Subcutaneous abdominal adipose tissue (tissue), 5 donors: Measurements from ENCODE around the gene LILRA1.
"Not testable (repeated sequence)": the region's sequence is repeated elsewhere in the genome, so short reads cannot be mapped to it uniquely, and the experiment has no call there.

Source experiments
- H3K27ac ChIP-seq: one replicate; pipeline ENCODE4 v1.7.0; 2013; ENCODE audit warnings: low read depth, mild to moderate bottlenecking, inconsistent platforms, low read length, moderate library complexity
- H3K27me3 ChIP-seq, 5 donors: one replicate each; pipeline ENCODE4 v1.7.0; 2013; ENCODE audit warnings: low read length in 5 of 5, inconsistent platforms in 1 of 5; ENCODE audit not compliant: control insufficient read depth in 5 of 5, insufficient read depth in 4 of 5
- H3K36me3 ChIP-seq, 5 donors: one replicate each; pipeline ENCODE4 v1.7.0; 2013; ENCODE audit warnings: low read length in 5 of 5; ENCODE audit not compliant: control insufficient read depth in 5 of 5, insufficient read depth in 5 of 5
- H3K4me1 ChIP-seq, 5 donors: one replicate each; pipeline ENCODE4 v1.7.0; 2013; ENCODE audit warnings: low read length in 5 of 5, mild to moderate bottlenecking in 3 of 5, moderate library complexity in 1 of 5; ENCODE audit not compliant: control insufficient read depth in 5 of 5, insufficient read depth in 5 of 5
- H3K4me3 ChIP-seq, 5 donors: one replicate each; pipeline ENCODE4 v1.7.0; 2013; ENCODE audit warnings: low read length in 5 of 5, low read depth in 1 of 5
- H3K9ac ChIP-seq, 5 donors: one replicate each; pipeline ENCODE4 v1.7.0; 2013; ENCODE audit warnings: low read length in 5 of 5, mild to moderate bottlenecking in 4 of 5, moderate library complexity in 3 of 5
- H3K9me3 ChIP-seq, 5 donors: one replicate each; pipeline ENCODE4 v1.7.0; 2013; ENCODE audit warnings: low read length in 5 of 5; ENCODE audit not compliant: control insufficient read depth in 5 of 5
- donor health status: healthy.
- donor health status: healthy.
- donor health status: healthy.
- donor health status: healthy.
- donor health status: healthy.

The LILRA1 gene

DNA sequence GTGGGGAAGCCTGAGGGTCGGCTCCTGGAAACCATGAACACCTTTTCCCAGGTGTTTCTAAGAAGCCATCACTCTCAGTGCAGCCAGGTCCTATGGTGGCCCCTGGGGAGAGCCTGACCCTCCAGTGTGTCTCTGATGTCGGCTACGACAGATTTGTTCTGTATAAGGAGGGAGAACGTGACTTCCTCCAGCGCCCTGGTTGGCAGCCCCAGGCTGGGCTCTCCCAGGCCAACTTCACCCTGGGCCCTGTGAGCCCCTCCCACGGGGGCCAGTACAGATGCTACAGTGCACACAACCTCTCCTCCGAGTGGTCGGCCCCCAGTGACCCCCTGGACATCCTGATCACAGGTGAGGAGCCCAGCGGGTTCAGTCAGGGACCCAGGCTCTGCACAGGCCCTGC lies 18.2 kb upstream of the LILRA1 start:
- peaks cover 0 to 15% (median 5%) of the 10 kb centered on the region in 5 donors for H3K27me3 ChIP-seq
- H3K27ac ChIP-seq, H3K9ac ChIP-seq, H3K36me3 ChIP-seq, H3K4me3 ChIP-seq, H3K9me3 ChIP-seq: not testable (repeated sequence)
- H3K4me1 ChIP-seq: peaks cover 0 to 27% (median 2%) of the 10 kb centered on the region in 5 donors

DNA sequence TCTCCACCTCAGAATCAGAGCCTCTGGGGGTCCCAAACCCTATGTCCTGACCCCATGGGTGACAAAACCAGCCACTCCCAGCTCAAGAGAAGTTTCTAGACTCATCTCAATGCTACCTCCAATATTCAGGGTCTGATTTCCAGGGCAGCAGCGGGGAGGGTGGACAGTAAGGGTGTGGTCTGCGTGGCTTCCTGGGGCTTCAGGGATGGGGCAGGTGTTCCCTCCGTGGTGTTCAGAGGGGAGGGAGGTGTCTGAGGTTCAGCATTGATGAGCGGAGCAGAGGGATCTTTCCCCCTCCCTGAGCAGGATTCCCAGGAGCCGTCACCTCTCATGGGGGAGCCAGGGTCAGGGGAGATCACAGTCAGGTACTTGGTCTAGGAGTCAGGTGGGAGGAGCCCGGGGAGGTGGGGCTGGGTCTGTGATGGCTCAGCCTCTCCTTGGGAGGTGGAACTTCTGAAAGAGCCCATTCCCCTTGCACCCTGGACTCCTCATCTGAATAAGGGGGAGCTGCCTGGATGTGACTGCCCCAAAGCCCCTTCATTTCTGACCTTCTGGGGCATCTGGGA lies 16.9 kb upstream of the LILRA1 start:
- peaks cover 0 to 4% (median 0%) of the 10 kb centered on the region in 5 donors for H3K36me3 ChIP-seq
- no peak overlapping the region for H3K4me3 ChIP-seq
- peaks cover 0 to 27% (median 2%) of the 10 kb centered on the region in 5 donors for H3K4me1 ChIP-seq
- no peak overlapping the region for H3K27ac ChIP-seq
- H3K27me3 ChIP-seq: peaks cover 0 to 15% (median 4%) of the 10 kb centered on the region in 5 donors
- no peak overlapping the region for H3K9ac ChIP-seq
- no peaks in the 10 kb centered on the region for H3K9me3 ChIP-seq

DNA sequence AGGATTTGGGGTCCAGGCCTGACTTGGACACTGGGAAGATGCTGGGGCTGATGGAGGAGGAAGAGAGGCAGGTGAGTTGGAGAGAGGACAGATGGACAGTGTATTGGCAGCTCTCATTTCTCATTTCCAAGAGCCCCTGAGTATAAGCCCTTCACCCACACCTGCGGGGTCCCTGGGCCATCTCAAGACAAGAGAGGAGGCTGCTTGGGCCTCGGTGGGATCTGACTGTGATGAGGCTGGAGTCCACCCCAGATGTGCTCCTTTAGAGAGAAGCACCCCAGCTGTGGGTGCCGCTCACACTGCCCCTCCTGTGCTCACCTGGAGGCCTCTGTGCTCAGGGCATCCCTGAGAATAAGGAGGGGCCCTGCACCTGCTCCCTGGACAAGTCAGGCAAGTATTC lies 16.1 kb upstream of the LILRA1 start:
- Histone ChIP-seq H3K4me1 (peaks cover 0 to 21% (median 2%) of the 10 kb centered on the region in 5 donors), H3K9me3 (no peaks in the 10 kb centered on the region), H3K27ac (no peak overlapping the region), H3K4me3 (no peak overlapping the region), H3K27me3 (peaks cover 0 to 15% (median 4%) of the 10 kb centered on the region in 5 donors), H3K36me3 (peaks cover 0 to 4% (median 0%) of the 10 kb centered on the region in 5 donors), H3K9ac (no peak overlapping the region)

DNA sequence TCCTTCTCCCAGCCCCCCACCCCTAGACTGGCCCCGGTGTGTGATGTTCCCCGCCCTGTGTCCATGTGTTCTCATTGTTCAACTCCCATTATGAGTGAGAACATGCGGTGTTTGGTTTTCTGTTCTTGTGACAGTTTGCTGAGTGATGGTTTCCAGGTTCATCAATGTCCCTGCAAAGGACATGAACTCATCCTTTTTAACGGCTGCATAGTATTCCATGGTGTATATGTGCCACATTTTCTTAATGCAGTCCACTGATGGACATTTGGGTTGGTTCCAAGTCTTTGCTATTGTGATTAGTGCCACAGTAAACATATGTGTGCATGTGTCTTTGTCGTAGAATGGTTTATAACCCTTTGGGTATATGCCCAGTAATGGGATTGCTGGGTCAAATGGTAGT lies 15.2 kb upstream of the LILRA1 start:
- not testable (repeated sequence) for H3K9ac ChIP-seq, H3K27ac ChIP-seq, H3K36me3 ChIP-seq, H3K4me3 ChIP-seq, H3K9me3 ChIP-seq
- H3K4me1 ChIP-seq: peaks cover 0 to 17% (median under 1%) of the 10 kb centered on the region in 5 donors
- peaks cover 0 to 11% (median 4%) of the 10 kb centered on the region in 5 donors for H3K27me3 ChIP-seq

DNA sequence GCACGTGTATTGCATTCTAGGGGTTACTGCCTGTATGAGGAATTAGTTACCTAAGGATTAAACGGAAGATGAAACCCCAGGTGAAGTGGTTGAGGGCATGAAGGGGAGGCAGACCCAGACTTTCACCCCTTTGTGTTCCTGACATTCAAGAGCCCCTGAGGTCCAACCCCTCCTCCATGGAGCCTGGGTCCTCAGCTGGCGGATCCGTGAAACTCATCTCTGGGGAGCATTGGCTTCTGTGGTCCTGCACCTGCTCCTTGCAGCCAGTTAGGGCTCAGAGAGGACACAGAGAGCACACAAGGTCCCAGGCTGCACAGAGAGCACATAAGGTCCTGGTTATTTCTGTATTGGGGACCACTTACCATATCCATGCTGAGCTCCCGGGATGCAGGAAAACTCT lies 7.0 kb upstream of the LILRA1 start:
- Histone ChIP-seq H3K27ac (no peak overlapping the region), H3K27me3 (peaks cover 0 to 6% (median 3%) of the 10 kb centered on the region in 5 donors), H3K4me3 (no peak overlapping the region), H3K9me3 (peaks cover 0 to 11% (median 6%) of the 10 kb centered on the region in 5 donors), H3K9ac (no peak overlapping the region), H3K4me1 (no peaks in the 10 kb centered on the region), H3K36me3 (no peaks in the 10 kb centered on the region)

DNA sequence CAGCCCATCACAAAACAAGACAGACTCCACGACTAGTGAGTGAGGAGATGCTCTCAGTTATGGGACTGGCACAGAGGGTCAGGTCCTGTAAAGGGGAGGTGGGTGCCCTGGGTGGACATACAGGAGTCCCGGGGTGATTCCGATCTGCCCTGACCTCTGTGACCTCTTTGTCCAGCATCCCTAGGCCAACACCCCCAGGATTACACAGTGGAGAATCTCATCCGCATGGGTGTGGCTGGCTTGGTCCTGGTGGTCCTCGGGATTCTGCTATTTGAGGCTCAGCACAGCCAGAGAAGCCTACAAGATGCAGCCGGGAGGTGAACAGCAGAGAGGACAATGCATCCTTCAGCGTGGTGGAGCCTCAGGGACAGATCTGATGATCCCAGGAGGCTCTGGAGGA lies 6.4 kb upstream of the LILRA1 start:
- Histone ChIP-seq H3K9me3 (peaks cover 0 to 13% (median 6%) of the 10 kb centered on the region in 5 donors), H3K9ac (no peak overlapping the region), H3K36me3 (no peaks in the 10 kb centered on the region), H3K27me3 (peaks cover 0 to 6% (median 3%) of the 10 kb centered on the region in 5 donors), H3K4me1 (no peaks in the 10 kb centered on the region), H3K27ac (no peak overlapping the region), H3K4me3 (no peak overlapping the region)

DNA sequence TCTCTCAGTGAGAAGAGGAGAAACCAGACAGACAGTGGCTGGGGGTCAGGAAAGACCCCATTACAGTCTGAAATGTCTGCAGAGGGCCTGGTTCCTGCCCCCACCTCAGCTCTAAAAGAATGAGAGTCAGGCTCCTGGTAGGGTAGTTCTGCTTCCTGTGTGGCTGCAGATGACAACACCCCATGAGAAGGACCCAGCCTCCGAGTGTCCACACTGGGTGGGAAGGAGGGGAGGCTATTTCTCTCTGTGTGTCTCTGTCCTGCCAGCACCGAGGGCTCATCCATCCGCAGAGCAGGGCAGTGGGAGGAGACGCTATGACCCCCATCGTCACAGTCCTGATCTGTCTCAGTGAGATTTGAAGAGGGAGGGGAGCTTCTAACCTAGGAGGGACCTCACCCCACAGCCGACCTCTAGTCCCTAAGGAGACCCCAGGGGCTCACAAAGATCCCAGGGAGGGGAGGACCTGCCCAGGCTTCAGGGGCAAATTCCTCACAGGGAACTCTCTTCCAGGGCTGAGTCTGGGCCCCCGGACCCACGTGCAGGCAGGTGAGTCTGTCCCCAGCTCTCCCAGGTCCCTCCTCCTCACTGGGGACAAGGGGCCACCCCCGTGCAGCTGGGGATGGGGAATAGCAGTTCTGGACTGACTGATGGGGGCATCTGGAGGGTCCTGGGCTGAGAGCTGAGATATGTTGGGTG lies 647 bp downstream of the LILRA1 start:
- Histone ChIP-seq H3K4me3 (peak overlapping the region in 3 of 5 donors; percentile 31 to 51 (median 40)), H3K9me3 (peaks cover 0 to 11% (median 6%) of the 10 kb centered on the region in 5 donors), H3K4me1 (peaks cover 0 to 13% (median 0%) of the 10 kb centered on the region in 5 donors)
- H3K9ac ChIP-seq, H3K27me3 ChIP-seq, H3K27ac ChIP-seq, H3K36me3 ChIP-seq: not testable (repeated sequence)

DNA sequence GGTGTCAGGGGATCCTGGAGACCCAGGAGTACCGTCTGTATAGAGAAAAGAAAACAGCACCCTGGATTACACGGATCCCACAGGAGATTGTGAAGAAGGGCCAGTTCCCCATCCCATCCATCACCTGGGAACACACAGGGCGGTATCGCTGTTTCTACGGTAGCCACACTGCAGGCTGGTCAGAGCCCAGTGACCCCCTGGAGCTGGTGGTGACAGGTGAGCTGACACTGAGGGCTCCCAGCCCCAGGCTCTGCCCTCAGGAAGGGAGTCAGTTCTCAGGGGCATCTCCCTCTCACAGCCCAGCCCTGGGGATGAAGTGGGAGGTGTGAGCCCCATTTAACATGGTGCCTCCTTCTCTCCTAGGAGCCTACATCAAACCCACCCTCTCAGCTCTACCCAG lies 1.3 kb downstream of the LILRA1 start:
- Histone ChIP-seq H3K36me3 (no peaks in the 10 kb centered on the region), H3K27me3 (peaks cover 0 to 10% (median 3%) of the 10 kb centered on the region in 5 donors), H3K9ac (no peak overlapping the region), H3K9me3 (peaks cover 0 to 11% (median 6%) of the 10 kb centered on the region in 5 donors), H3K4me3 (no peak overlapping the region), H3K4me1 (peaks cover 0 to 13% (median 0%) of the 10 kb centered on the region in 5 donors), H3K27ac (no peak overlapping the region)

DNA sequence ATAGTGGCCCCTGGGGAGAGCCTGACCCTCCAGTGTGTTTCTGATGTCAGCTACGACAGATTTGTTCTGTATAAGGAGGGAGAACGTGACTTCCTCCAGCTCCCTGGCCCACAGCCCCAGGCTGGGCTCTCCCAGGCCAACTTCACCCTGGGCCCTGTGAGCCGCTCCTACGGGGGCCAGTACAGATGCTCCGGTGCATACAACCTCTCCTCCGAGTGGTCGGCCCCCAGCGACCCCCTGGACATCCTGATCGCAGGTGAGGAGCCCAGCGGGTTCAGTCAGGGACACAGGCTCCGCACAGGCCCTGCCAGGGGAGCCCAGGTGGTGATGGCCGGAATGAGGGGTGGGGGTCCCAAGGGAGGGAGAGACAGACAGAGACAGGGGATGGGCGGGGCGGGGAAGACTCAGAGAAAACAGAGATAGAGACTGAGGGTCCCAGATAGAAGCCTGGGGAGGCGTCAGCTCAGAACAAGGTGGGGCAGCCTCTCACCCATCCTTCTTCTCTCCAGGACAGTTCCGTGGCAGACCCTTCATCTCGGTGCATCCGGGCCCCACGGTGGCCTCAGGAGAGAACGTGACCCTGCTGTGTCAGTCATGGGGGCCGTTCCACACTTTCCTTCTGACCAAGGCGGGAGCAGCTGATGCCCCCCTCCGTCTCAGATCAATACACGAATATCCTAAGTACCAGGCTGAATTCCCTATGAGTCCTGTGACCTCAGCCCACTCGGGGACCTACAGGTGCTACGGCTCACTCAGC lies 2.4 kb downstream of the LILRA1 start:
- not testable (repeated sequence) for H3K9ac ChIP-seq, H3K4me3 ChIP-seq, H3K27ac ChIP-seq, H3K9me3 ChIP-seq, H3K36me3 ChIP-seq
- Histone ChIP-seq H3K27me3 (peaks cover 0 to 16% (median 3%) of the 10 kb centered on the region in 5 donors), H3K4me1 (peaks cover 0 to 13% (median 0%) of the 10 kb centered on the region in 5 donors)

DNA sequence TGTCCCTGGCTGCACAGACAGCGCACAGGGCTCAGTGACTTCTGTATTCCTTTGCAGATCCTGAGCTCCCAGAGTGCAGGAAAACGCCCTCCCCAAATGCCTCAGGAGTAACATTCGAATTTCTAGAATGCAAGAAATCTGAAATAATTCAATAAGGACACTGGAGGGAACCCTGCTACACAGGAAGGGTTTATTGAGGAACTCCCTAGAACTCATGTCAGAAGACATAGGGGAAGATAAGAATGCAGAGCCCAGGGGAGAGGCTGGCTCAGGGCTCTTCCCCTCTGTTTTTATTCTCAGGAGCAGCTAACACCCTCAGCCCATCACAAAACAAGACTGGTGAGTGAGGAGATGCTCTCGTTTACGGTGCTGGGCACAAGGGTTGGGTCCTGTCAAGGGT lies 6.8 kb downstream of the LILRA1 start:
- Histone ChIP-seq H3K4me3 (no peak overlapping the region), H3K9me3 (peaks cover 0 to 6% (median 3%) of the 10 kb centered on the region in 5 donors), H3K9ac (no peak overlapping the region), H3K4me1 (no peaks in the 10 kb centered on the region), H3K27me3 (peaks cover 0 to 13% (median 0%) of the 10 kb centered on the region in 5 donors), H3K36me3 (no peaks in the 10 kb centered on the region), H3K27ac (no peak overlapping the region)
